WTC11 (cell line): ENCODE measurements around the gene ABAT.

Experiments used
- ATF3 ChIP-seq: sonication (generic); formaldehyde crosslinking; conservative IDR thresholded peaks from 2 replicates; pipeline ENCODE4 v1.8.1; 2022; ENCODE audit warnings: mild to moderate bottlenecking, missing genetic modification reagents
- IRF2 ChIP-seq: sonication (generic); formaldehyde crosslinking; IDR thresholded peaks from 2 replicates; pipeline ENCODE4 v1.8.0; 2022; ENCODE audit warnings: low read depth, missing genetic modification reagents, borderline replicate concordance
- MAX ChIP-seq: sonication (generic); formaldehyde crosslinking; IDR thresholded peaks from 2 replicates; pipeline ENCODE4 v1.8.0; 2022; ENCODE audit warnings: mild to moderate bottlenecking, missing genetic modification reagents
- SOX15 ChIP-seq: fragments of 250-450 bp; sonication (Bioruptor Pico); IDR thresholded peaks from 2 replicates; pipeline ENCODE4 v1.9.0; 2021; ENCODE audit warnings: mild to moderate bottlenecking
- TF ChIP-seq, protein P1 (sequence below): sonication (generic); formaldehyde crosslinking; IDR thresholded peaks from 2 replicates; pipeline ENCODE4 v1.8.1; 2022; ENCODE audit warnings: low read depth, missing genetic modification reagents, borderline replicate concordance
- TF ChIP-seq, protein P2 (sequence below): fragments of 200-600 bp; IDR thresholded peaks from 2 replicates; pipeline ENCODE4 v1.8.0; 2022; ENCODE audit warnings: antibody characterized with exemption
- TF ChIP-seq, protein P3 (sequence below): sonication (generic); formaldehyde crosslinking; IDR thresholded peaks from 2 replicates; pipeline ENCODE4 v1.8.1; 2023; ENCODE audit warnings: mild to moderate bottlenecking, moderate library complexity, missing genetic modification reagents
- TF ChIP-seq, protein P4 (sequence below): sonication (generic); formaldehyde crosslinking; IDR thresholded peaks from 2 replicates; pipeline ENCODE4 v1.8.1; 2023; ENCODE audit warnings: mild to moderate bottlenecking, missing genetic modification reagents
- TF ChIP-seq, protein P5 (sequence below): sonication (generic); formaldehyde crosslinking; IDR thresholded peaks from 2 replicates; pipeline ENCODE4 v1.8.0; 2022; ENCODE audit warnings: mild to moderate bottlenecking, missing genetic modification reagents

DNA sequence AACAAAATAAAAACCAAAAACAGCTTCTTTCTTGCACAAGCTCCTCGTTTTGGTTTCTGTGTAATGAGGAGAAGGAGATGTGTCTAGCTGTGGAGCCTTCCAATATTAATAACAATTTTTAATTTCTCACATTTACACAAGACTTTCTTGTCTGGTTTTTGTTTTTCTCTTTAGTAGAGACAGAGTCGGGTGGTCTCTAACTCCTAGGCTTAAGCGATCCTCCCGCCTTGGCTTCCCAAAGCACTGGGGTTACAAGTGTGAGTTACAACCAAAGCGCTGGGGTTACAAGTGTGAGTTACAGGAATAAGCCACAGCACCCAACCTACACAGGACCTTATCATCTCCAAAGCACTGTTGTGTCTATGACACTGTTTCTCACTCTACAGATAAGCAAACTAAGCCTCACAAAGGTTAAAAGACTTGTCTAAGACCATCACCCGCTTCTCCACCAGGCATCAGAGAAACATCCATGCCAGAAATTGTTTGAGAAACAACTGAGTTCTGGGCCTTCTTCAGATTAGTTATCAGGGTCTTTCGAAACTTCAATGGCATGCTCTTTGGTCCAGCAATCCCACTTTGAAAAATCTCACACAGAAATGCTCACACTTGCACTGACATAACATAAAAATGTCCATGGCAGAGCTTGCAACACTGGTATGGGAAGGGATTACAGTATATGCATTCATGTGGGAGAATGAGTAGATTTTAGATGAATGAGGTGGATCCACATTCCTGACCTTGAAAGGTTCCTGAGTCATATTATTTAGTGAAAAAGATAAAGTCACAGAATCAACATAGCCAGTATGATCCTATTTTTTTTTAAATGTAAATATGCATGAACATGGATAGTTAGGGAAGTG is 3.9 kb downstream of the ABAT start:
- TF ChIP-seq, protein P1, sequence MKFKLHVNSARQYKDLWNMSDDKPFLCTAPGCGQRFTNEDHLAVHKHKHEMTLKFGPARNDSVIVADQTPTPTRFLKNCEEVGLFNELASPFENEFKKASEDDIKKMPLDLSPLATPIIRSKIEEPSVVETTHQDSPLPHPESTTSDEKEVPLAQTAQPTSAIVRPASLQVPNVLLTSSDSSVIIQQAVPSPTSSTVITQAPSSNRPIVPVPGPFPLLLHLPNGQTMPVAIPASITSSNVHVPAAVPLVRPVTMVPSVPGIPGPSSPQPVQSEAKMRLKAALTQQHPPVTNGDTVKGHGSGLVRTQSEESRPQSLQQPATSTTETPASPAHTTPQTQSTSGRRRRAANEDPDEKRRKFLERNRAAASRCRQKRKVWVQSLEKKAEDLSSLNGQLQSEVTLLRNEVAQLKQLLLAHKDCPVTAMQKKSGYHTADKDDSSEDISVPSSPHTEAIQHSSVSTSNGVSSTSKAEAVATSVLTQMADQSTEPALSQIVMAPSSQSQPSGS (CRISPR knock-in tag) = no peak
- TF ChIP-seq, protein P2, sequence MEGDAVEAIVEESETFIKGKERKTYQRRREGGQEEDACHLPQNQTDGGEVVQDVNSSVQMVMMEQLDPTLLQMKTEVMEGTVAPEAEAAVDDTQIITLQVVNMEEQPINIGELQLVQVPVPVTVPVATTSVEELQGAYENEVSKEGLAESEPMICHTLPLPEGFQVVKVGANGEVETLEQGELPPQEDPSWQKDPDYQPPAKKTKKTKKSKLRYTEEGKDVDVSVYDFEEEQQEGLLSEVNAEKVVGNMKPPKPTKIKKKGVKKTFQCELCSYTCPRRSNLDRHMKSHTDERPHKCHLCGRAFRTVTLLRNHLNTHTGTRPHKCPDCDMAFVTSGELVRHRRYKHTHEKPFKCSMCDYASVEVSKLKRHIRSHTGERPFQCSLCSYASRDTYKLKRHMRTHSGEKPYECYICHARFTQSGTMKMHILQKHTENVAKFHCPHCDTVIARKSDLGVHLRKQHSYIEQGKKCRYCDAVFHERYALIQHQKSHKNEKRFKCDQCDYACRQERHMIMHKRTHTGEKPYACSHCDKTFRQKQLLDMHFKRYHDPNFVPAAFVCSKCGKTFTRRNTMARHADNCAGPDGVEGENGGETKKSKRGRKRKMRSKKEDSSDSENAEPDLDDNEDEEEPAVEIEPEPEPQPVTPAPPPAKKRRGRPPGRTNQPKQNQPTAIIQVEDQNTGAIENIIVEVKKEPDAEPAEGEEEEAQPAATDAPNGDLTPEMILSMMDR = no peak
- TF ChIP-seq ATF3 (CRISPR knock-in tag) = no peak
- TF ChIP-seq SOX15 (CRISPR knock-in tag) = no peak
- no peak for TF ChIP-seq MAX (CRISPR knock-in tag)
- TF ChIP-seq, protein P3, sequence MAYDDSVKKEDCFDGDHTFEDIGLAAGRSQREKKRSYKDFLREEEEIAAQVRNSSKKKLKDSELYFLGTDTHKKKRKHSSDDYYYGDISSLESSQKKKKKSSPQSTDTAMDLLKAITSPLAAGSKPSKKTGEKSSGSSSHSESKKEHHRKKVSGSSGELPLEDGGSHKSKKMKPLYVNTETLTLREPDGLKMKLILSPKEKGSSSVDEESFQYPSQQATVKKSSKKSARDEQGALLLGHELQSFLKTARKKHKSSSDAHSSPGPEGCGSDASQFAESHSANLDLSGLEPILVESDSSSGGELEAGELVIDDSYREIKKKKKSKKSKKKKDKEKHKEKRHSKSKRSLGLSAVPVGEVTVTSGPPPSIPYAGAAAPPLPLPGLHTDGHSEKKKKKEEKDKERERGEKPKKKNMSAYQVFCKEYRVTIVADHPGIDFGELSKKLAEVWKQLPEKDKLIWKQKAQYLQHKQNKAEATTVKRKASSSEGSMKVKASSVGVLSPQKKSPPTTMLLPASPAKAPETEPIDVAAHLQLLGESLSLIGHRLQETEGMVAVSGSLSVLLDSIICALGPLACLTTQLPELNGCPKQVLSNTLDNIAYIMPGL = no peak
- TF ChIP-seq, protein P4, sequence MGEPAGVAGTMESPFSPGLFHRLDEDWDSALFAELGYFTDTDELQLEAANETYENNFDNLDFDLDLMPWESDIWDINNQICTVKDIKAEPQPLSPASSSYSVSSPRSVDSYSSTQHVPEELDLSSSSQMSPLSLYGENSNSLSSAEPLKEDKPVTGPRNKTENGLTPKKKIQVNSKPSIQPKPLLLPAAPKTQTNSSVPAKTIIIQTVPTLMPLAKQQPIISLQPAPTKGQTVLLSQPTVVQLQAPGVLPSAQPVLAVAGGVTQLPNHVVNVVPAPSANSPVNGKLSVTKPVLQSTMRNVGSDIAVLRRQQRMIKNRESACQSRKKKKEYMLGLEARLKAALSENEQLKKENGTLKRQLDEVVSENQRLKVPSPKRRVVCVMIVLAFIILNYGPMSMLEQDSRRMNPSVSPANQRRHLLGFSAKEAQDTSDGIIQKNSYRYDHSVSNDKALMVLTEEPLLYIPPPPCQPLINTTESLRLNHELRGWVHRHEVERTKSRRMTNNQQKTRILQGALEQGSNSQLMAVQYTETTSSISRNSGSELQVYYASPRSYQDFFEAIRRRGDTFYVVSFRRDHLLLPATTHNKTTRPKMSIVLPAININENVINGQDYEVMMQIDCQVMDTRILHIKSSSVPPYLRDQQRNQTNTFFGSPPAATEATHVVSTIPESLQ (CRISPR knock-in tag) = no peak
- TF ChIP-seq IRF2 (CRISPR knock-in tag) = no peak
- TF ChIP-seq, protein P5, sequence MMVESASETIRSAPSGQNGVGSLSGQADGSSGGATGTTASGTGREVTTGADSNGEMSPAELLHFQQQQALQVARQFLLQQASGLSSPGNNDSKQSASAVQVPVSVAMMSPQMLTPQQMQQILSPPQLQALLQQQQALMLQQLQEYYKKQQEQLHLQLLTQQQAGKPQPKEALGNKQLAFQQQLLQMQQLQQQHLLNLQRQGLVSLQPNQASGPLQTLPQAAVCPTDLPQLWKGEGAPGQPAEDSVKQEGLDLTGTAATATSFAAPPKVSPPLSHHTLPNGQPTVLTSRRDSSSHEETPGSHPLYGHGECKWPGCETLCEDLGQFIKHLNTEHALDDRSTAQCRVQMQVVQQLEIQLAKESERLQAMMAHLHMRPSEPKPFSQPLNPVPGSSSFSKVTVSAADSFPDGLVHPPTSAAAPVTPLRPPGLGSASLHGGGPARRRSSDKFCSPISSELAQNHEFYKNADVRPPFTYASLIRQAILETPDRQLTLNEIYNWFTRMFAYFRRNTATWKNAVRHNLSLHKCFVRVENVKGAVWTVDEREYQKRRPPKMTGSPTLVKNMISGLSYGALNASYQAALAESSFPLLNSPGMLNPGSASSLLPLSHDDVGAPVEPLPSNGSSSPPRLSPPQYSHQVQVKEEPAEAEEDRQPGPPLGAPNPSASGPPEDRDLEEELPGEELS (CRISPR knock-in tag) = no peak
